Globus pallidus (tissue), 1 donor: ENCODE results near the gene CORO2B.

ENCODE experiments used
- DNase-seq: peaks from one replicate; pipeline ENCODE4 v3.0.0-alpha.2; 2015; ENCODE audit warnings: low spot score

Gene CORO2B

DNA sequence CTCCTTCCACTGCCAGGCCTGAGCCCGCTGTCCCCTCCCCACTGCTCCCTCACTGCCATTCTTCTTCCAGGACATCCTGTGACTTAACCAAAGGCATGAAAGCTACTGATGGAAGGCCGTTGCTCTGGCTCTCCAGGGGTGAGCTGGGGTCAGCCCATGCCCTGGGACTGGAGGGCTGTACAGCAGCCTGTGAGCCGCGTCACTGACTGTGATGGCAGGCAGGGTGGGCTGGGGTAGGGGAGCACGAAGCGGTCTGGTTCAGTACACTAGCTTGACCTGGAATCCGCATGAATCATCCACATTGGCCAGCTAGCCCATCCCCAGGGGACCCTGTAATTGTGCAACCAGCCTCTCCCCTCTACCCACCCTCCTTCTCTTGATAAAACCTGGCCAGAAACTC is 30.8 kb downstream of the CORO2B start:
- DNase-seq, result no peak

DNA sequence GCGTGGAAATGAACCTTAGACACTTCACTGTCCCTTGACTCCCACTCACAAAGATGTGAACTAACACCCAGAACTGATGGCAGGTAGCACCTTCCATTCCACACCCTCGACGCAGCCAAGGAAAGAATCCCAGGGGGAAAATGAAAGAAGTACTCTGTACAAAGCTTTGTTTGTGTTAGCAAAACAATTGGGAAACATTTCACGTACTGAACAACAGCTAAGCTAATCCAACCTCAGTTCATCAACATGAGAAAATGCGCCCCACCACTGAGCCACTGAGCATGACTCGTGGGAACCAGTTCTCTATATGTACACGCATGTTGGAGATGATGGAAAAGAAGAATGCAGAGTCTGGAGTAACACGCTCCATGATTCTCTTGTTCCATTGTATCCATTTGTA is 32.0 kb downstream of the CORO2B start:
- peak; percentile 73 for DNase-seq

DNA sequence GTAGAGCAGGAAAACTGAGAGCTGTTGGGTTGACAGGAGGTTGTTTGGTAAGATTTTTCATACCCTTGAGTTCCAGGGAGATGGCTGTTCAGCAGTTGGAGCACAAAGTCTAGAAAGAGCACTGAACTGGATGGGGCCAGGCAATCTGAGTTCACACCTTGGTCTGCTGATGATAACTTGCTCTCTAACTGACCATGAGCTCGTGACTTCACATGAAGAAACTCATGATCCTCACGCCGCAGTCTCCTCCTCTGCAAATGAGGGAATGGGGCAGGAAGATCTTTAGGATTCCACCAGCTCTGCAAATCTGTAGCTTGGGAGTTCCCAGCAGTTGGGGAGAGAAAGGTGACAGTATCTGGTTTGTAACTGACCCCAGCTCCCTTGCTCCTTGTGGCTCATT is 33.7 kb downstream of the CORO2B start:
- DNase-seq, result no peak

DNA sequence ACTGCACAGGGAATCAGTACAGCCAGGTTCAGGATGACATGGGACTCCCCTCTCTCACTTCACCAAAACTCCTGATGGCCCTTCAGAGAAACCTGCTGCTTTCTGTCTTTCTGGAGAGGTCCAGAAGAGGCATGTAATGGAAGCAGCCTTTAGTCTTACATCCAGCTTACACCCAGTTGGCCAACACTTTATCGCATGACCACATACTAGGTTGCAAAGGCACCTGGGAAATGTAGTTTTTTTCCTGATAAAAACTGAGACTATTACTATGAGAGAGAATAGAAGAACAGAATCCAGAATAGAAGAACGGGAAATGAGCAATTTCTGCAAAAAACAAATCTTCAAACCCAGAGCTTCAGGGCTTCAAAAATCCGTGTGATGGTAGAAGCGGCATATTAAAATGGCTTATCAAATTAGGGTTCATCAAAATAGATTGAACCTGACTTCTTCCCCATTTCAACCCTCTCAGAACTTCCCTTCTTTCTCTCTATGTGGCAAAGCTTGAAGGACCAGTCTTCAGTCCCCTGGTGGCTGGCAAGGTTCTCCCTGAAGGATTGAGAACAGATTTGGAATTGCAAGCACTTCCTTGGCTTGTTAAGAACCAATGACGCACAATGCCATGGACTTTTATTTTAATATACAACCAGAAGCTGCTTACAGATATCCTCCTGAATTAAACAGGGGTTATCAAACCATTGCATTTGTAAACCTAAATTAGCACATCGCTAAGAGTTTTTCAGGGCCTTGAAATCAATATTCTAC is 34.4 kb downstream of the CORO2B start:
- no peak for DNase-seq

DNA sequence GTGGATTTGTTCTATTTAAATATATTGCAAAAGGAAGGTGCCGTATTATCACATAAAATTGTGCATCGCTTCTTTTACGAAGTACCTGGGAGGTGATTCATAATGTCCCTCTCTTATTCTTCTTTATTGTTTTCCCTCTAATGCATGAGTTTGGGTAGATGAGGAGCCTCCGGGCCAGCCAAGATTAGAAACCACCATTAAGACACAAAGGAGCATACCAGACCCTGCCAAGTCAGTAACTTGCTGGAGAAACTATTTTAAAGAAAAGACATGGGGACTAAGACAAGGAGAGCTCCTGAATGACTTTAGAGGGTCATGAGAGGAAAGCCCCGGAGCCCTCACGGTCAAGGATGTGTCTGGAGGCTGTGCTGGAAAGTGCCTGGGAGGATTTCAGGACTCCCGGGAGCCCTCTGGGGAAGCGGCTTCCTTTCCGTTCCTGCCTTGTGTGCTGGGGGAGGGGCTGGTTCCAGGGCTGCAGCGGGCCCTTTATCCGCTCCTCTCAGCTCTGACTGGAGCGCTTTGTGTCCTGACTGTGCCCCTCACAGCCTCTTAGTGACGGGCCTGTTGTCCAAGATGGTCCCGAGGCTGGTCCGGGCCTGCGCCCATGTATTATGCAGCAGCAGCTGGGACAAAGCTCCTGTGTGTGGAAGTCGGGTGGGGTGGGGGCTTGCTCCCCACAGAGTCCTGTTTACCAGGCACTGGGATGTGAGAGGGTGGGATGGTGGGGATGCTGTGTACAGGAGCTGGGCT is 35.7 kb downstream of the CORO2B start:
- DNase-seq, result peak; percentile 100

DNA sequence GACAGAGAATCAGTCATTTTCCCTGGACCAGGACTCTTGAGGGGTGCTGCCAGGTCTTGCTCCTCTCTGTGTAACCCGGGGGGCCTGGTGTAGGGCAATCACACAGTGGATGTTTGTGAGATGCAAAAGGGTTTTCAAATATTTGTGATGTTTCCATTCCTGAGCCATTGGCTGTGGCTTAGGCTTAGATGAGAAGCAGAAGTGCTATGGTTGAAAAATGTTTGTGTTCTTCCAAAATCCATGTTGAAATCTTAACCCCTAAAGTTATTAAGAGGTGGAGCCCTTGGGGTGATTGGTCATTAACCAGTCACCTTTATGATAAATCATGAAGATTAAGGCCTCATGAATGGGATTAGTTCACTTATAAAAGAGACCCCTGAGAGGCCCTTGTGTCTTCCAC is 36.5 kb downstream of the CORO2B start:
- no peak for DNase-seq

DNA sequence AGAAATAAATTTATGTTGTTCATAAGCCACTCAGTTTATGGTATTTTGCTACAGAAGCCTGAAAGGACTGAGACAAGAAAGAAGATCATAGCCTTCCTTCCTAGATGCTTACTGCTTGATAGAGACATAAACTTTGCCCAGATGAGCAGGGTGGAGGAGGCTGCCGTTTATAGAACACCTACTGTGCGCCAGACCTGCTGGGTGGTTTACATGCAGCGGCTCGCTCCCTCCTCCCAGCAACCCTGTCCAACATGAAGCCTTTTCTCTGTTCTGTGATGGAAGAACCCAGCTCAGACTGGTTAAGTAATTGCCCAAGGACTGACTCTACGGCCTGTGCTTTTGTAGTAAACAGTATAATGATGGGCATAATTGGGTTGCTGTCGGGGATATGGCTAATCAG is 37.0 kb downstream of the CORO2B start:
- no peak for DNase-seq

DNA sequence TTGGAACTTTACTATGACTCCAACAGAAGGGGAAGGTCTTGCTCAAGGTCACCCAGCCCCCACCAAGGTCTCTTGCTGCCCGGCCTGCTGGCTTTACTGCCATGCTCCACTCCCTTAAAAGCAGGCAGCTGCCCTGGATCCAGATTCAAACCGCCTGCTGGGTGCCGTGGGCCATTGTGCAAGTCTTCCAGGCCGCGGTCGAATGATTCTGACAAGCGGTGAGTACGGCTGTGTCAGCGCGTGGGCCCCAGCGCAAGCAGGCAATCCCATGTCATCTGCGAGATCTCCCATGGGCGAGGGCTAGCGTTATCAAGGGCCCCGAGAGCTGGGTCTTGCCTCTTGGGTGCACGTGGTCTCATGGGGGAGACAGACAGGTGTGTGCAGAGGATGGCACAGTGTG is 37.6 kb downstream of the CORO2B start:
- peak; percentile 70 for DNase-seq

DNA sequence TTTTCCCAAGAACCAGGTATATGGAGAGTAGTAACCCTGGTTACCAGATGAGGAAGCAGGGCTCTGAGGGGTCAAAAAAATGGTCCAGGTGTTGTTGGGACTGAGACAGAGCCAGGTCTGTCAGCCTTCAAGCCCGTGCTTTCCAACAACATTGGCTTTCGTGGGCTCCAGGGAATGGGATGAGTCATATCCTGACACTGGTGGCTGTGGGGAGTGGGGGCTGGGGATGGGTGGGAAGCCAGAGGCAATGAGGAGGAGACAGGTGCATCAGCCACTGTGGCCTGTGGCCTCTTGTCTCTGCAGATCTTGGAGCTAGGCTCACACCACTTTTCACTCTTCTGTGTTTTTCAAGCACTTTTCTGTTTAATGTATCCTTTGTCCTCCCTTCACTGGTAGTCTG is 38.2 kb downstream of the CORO2B start:
- DNase-seq, result no peak

DNA sequence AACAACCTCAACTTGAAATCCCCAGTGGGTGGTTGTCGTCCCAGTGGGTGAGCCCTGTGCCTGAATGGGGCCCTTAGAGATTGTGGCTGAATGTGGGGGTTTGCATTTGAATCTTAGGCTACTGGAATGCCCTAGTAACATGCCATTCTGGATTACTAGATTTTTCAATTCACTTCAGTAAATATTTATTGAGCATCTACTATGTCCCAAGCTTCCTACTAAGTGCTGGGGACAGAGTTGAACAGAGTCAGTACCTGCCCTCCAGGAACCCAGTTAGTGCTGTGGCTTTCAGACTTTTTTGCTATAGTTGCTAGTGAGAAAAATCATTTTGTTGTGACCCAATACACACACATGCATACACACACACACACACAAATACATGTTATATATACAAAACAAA is 39.0 kb downstream of the CORO2B start:
- no peak for DNase-seq

DNA sequence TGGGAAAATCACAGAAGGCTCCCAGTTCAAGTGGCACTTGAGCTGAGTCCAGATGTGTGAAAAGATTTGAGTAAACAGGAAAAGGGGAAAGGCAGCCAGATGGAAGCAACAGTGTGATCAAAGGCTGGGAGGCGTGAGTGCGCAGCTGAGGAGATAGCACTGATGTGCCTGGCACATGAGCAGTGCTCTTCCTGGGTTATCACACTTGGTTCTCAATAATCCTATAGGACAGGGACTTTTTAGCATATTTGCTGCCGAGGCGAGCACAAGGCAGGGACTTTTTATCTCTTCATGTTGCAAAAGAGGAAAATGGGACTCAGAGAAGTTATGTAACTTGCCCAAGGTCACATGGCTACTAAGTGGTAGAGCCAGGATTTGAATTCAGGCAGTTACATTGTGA is 39.6 kb downstream of the CORO2B start:
- peak; percentile 73 for DNase-seq

DNA sequence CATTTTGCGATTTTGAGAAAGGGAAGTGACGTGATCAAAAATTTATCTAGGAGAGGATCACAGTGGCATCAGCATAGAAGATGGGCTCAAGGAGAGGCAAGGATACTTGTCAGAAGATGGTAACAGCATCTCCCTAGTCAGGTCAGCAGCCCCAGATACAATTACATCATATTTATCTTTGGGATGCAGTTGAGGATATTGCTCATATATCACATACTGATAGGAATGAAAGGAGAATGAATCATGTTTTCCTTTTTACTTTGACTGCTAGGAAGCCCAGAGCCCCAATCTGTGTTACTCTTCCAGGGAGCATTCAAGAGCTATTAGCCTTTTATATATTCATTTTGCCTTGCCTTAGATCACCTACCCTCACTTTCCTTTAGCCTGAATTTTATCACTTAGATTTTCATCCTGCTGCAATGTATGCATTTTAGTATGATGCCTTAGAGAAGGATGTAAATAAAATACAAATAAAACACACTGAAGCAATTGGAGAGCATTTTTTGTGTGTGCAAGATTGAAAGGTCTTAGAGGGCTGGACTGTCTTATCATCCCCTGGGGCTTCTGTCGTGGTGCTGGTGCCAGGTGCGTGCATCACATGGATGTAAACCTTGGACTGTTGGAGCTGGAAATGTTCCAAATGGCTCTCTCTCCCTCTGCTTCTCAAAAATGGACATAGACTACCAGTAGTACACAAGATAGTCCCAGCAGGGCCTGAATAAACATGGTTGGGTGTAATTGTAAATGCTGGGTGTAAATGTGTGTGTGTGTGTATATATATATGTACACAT is 40.3 kb downstream of the CORO2B start:
- DNase-seq, result no peak

DNA sequence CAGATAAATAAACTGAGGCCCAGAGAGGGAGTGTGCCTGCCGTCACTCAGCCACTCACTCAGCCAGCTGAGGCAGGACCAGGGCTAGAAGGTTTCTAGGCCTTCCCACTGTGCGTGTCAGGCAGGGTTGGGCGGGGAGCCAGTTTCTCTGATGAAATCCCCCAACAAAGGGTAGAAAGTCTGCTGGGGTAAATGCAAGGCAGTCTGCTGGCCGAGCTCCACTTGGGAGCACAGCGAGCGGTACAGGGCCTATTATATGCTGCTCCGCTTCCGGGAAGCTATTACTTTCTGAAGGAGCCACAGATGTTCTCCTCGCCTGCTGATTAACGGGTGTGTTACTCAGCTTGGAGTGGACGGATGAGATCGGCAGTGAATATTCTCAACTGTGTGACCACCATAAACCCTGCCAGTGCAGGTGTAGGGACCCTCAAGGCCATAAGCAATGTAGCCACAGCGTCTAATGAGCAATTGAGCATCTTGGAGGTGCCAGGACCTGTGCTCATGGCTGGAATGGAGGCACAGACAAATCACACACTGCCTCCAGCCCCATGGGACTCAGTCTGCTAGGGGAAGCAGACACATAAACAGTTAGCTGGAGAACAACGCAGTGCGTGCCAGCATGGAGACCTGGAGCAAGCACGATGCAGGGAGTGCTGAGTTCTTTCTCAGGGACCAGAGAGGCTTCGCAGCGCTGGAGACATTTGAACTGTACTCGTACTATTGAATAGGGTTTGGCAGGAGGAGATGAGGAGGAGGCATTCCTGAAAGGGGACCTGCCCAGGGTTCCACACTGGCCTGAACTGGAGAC is 42.1 kb downstream of the CORO2B start:
- peak; percentile 95 for DNase-seq

DNA sequence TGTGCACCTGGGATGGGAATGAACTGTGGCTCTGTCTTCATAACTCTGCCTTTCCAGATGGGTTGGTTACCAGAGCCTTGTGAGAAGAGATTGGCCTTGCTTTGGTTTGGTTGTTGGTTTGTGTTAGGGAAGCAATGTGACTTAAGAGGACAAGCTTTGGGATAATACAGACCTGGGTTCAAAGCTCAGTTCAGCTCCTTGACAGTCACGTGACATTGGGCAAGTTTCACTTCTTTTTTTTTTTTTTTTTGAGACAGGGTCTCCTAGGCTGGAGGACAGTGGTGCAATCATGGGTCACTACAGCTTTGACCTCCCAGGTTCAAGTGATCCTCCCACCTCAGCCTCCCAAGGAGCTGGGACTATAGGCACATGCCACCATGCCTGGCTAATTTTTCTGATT is 42.7 kb downstream of the CORO2B start:
- no peak for DNase-seq

DNA sequence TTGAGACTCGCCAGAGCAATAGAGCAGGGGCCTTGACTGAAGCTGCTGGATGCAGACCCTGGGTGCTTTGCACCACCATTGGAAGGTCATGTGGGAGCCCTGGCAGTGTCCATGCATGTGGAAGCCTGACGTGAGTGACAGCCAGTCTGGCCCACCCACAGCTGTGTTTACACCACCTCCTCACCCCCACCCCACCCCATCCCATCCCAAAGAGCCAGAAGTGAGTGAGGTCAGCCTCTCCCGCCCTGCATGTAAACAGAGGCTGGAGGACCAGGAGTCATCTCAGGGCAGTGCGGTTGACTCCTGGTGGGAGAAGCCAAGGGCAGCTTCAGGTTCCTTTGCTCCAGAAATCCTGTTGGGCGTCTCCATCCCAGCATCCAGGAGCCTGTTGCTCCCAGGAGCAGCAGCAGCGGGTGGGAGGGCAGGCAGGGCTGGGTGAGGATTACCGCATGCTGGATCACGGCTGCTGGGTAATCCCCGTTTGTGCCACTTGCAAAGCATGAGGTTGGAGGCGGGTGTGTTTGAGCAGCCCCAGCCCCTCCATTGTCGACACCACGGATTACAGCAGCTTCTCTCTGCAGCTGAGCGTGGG is 44.6 kb downstream of the CORO2B start:
- peak; percentile 86 for DNase-seq

DNA sequence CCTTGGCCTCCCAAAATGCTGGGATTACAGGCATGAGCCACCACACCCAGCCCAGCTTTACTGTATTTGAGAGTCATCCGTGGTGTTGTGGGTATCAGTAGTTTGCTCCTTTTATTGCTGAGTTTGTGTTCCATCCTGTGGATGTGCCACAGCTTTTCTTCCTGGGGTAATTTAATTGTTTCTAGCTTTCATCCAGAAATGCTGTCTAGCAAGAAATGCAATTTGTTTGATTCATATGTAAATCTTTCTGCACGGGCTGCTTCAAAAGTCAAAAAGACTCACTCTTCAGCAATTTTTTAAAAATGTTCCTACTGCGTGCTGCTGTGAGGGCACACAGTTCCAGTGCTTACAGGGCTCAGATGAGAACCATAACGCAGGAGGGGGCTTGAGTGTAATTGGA is 47.1 kb downstream of the CORO2B start:
- DNase-seq, result no peak

DNA sequence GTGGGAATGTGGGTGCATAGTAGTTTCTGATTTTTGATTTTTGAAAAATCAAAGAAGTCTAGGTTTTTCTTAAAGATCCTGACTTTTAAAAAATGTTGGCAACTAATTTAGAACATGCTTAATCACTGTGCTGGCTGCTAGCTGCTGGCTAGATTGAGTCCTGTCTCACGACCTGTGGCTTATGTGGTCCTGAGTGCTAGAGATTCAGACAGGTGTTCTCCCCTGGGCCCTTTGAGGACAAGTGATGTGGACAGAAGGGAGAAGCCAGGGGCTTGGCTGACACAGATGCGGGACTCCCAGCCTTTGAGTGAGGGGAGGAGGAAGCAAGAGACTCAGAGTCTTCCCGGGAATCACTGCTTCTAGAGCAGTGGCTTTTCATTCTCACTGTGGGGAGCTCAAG is 47.5 kb downstream of the CORO2B start:
- DNase-seq, result no peak

DNA sequence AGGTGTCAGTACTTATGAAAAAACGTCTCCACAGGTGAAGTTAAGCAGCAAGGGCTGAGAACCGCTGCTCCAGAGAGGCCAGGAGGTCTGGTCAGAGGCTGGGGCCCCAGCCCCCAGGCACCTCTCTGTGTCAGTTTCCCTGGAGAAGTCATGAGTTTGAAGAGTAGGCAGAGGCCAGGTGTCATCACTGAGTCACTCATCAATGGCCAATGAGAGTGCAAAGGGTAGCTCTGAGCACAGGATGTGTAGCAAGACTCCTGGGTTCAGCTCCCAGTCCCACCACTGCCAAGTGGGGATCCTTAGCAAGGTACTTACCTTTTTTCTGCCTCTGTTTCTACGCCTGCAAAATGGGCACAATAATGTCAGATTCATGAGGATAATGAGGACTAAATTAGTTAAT is 47.9 kb downstream of the CORO2B start:
- no peak for DNase-seq

DNA sequence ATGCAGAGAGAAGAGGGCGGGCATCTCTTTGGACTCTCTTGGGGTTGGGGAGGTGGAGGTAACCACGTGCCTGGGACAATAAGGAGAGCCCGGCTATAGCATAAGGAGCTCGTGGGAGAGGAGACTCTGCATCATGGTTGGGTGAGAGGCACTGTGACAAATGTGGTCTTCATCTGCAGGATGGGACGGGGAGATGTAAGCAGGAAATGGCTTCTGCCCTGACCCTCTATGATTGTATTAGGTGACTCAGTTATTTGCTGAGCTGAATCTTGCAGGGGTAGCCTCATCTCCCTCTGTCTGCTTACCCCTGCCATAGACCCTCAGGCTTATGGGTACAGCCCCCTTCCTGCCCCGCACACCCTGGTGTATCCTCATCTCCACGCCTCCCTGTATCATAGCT is 48.7 kb downstream of the CORO2B start:
- no peak for DNase-seq

DNA sequence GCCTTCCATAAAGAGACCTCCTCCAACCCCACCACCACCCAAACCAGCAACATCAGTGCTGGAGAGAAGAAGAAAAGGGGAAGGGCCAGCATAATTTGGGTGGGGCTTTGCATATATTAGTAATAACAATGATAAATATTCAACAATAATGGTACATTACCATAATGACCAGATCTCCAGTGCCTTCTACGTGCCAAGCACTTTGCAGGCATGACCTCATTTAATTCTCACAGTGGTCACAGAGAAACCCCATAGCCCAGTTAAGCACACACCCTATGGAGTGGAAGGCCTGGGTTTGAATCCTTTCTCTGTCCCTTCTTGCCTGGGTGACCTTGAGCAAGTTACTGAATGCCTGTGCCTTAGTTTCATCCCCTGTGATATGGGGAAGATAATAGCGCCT is 49.2 kb downstream of the CORO2B start:
- DNase-seq, result no peak

DNA sequence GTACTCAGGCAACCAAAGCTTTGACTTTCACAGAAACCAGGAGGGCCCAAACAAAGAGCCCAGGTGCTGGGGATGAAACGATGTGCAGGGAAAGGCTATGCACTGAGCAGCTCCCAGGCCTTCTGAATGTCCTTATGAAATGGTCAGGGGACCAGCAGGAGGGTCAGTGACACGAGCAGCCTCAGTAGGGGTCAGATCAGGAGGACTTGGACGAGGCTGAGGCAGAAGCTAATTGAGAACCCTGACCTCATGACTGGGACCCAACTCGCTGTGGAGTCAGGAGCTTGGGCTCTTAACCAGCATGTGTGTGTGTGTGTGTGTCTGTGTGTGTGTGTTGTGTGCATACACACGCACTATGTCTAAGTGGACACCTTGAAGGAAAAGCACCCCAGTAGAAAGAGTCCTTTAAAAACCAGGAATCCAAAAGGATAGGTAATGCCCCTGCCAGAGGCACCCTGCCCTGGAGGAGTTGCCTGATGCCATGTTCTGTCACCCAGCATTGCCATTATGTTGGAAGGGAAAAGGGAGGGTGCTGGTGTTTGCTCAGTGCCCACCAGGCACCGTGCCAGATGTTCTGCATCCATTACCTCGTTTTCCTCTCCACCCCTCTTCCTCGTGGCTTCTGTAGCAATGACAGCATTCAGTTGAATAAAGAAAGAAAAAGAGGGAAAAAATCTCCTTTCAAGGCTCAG is 50.9 kb downstream of the CORO2B start:
- no peak for DNase-seq
